Measurements from ENCODE around the gene CNTN4. TPM values are rescaled to one million over a fixed set of nuclear protein-coding genes. Genes with fewer than 3 reads are reported as not detected.

CNTN4 gene
- total and polyA plus RNA-seq, 2 of the 8 experiments (the other 6 are each of a cell fraction or from before 2014, with no cell fraction given), result 0.41 to 2.2 TPM

GRCh38 chr3:2495746-2496145 is 397.1 kb downstream of the CNTN4 start (continued):
- TF ChIP-seq CHD7 (IDR thresholded peaks at IDR 0.05; ENCODE audit: insufficient replicate concordance, low read length), result no peak
- TF ChIP-seq YY1 (IDR thresholded peaks at IDR 0.05; ENCODE audit: low read depth, low read length), result no peak
- no peak for TF ChIP-seq JUND (IDR thresholded peaks at IDR 0.05; ENCODE audit: low read length)
- no peak for TF ChIP-seq SIN3A (conservative IDR thresholded peaks at IDR 0.05 in 1 of 2, IDR thresholded peaks at IDR 0.05 in 1 of 2; ENCODE audit: low read depth in 1 of 2, low read length in 2 of 2)
- TF ChIP-seq SIRT6 (IDR thresholded peaks at IDR 0.05; ENCODE audit: low read length), result no peak
- no peak for TF ChIP-seq E2F6 (IDR thresholded peaks at IDR 0.05)
- TF ChIP-seq HDAC6 (IDR thresholded peaks at IDR 0.05; ENCODE audit: low read depth, low read length), result no peak
- TF ChIP-seq POU5F1 (IDR thresholded peaks at IDR 0.05; ENCODE audit: low read depth, low read length), result no peak
- TF ChIP-seq HDAC2 (IDR thresholded peaks at IDR 0.05; ENCODE audit: borderline replicate concordance in 1 of 2, low read depth in 2 of 2, low read length in 2 of 2), result no peak
